GM18526 (cell line): Measurements from ENCODE around the gene TMEM80.
A peak's percentile ranks its signal among the peaks of the same experiment; 100 is the strongest.

Experiments
- POLR2A ChIP-seq: IDR thresholded peaks from 3 replicates; pipeline ENCODE4 v1.6.1; 2011; ENCODE audit not compliant: insufficient read length; ENCODE audit errors: extremely low read depth

Gene TMEM80

DNA sequence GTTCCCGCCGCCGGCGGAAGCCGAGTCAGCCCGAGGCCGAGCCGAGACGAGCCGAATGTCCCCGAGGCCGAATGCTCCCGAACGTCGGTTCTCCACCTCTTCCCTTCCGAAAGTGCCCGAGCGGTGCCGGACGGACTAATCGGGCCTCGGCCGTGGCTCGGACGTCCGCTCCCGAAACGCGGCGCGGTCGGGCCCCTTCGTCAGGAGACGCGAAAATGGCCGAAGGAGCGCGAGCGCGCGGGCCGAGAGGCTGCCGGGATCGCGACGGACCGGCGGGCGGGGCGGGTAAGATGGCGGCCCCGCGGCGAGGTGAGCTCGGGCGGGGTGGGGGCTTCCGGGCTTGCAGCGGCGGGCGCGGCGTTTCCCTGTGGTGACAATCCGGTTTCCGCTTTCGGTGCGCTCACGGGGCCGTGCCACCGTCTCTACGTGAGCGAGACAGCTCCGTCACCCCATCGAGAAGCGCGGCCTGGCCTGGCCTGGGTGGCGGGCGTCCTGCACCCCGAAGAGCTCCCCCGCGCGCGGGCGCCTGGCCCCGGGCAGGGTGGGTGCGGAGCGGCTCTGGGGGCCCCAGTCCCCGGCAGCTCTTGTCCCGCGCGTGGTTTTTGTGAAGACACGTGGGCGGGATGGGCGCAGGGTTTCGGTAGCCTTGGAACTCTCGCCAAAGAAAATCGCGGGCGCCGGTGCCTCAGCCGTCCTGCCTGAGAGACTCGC is at the start of gene TMEM80:
Gene TMEM80, plus strand, starts transcription at position 279 of the 711 bp plus-strand sequence. Its CDS starts 12 bp downstream, at position 291.
- peak; percentile 76 for TF ChIP-seq POLR2A

DNA sequence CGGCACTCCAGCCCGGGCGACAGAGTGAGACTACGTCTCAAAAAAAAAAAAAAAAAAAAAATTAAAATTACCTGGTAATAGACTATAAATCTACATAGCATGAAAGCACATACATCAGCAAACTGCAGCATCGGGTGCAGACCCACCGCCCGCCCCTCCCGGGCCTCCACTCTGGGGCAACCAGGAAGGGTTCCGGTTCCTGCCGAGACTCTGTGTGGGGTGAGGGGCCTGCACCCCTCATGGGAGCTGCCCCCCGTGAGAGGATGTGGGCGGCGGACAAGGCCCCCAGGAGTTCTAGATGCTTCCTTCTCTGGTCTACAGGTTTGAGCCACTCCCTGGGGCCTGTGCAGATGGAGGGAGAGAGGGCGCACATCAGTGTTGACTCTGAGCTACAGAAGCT is 49.4 kb upstream of the TMEM80 start:
- TF ChIP-seq POLR2A, result no peak

DNA sequence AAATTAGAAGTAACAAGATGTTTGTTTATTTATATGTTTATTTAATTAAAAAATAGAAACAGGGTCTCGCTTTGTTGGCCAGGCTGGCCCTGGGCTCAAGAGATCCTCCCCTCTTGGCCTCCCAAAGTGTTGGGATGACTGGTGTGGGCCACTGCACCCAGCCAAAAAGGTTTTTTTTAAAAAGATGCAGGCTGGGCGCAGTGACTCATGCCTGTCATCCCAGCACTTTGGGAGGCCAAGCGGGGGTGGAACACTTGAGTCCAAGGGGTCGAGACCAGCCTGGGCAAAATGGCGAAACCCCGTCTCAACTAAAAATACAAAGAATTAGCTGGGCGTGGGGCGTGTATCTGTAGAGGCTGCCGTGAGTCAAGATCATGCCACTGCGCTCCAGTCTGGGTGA is 45.1 kb upstream of the TMEM80 start:
- TF ChIP-seq POLR2A, result no peak

DNA sequence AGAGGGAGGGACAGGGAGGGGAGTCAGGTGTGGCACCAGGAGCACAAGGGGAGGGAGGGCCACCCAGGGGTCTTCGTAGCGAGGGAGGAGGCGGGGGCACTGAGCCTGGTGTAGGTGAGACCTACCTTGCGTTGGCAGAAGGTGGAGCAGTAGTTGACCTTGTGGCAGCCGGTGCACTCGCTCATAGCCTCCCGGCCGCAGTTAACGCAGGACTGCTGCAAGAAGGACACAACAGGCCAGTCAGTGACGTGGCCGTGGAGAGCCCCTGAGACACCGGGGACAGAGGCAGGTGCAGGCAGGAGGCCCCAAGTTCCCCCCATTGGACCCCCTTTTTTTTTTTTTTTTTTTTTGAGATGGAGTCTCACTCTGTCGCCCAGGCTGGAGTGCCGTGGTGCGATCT is 41.8 kb upstream of the TMEM80 start:
- no peak for TF ChIP-seq POLR2A

DNA sequence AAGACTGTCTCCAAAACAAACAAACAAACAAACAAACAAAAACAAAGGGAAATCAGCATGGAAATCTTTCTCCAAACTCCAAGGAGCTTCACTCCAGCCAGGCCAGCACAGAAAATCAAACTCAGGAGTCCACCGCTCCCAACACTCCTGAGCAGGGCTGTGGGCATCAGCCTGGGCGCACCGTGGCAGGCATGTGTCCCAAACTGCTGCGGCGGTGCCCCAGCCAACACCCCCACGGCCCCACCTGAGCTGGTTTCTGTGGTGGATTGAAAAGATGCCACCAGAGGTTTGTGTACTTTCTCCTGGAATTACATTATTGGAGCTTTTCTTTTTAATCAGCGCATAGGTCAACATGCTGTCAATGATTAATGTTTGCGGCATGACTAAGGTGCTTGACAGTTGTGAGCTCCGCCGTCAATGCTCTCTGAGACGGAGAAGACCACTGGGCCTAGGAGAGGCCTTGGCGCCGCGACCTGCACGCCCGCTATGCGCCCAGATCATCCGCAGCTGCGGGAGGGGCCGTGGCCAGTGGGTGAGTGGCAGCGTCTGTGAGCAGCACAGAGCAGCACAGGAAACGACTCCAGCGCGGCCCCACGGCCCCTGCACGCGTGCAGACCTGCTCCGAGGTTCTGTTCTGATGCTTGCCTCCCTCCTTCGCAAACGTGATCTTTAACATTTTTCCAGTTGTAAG is 40.4 kb upstream of the TMEM80 start:
- no peak for TF ChIP-seq POLR2A

DNA sequence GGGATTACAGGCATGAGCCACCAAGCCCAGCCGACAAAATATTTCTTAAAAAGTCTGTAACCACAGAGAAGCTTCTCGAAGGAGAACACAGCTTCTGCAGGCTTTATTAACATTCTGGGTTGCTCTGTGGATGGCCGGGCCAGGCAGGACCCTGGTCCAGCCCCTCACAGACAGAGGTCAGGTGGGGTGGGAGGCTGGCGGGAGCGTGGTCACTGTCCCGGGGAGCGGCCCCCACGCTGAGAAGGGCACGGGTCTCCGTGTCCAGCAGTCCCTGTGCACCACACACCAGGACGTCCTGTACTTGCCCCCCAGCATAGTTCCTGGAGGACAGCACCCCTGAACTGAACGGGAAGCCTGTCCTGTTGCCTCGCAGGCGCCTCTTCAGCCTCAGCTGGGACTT is 39.2 kb upstream of the TMEM80 start:
- no peak for TF ChIP-seq POLR2A

DNA sequence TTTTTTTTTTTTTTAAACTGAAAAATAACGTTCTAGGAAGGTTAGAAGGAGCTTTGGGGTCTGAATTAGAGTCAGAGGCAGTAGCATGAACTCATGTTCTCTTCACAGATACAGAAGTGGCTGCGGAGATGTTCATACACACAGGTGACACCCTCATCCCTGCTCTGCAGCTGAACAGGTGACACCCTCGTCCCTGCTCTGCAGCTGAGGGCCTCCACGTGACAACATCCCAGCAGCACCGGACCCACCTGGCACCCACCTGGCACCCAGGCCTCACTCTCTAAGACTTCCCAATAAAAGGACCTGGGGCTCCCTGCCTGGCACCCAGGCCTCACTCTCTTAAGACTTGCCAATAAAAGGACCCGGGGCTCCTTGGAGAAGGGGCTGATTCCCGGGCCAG is 38.8 kb upstream of the TMEM80 start:
- TF ChIP-seq POLR2A, result no peak

DNA sequence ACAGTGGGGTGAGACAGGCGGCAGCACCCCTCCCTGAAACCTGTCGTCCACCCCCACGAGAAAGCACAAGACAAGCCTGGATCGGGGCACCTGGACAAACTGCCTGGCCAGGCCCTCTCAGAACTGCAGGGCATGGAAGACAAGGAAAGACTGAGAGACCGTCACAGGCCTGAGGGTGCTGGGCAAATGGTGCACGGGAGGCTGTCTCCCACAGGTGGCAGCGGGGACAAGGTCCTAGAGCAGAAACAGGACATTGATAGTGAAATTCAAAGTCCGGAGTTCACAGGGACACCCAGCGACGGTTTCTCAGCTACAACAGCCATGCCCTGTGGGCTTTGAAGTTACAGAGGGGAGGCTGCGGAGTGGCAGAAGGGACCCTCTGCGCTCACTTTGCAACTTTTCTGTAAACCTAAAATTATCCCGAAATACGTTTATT is 37.9 kb upstream of the TMEM80 start:
- TF ChIP-seq POLR2A, result no peak

DNA sequence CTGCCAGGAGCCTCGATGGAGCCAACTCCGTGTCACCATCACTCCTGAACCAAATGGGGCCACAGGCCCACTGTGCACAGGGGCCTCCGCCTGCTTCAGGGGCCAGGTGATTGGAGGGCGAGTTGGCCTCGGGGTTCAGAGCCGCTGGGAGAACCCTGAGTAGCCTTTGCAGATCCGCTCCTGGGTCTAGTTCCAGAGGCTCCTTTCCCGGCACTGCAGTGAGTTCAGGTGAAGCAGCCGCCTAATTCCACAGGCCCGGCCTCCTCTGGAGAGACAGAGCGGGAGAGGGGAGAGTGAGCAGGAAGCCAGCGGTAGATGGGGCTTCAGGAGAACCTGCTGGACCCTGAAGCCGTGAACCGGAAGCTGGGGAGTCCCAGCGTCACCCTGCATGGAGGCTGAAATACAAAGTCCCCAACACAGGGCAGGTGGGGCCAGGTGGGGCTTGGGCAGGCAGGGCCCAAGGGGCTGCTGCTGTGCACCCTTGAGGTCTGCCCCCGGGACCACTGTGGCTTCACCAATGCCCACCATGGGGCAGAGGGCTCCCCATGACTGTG is 36.0 kb upstream of the TMEM80 start:
- TF ChIP-seq POLR2A, result no peak

DNA sequence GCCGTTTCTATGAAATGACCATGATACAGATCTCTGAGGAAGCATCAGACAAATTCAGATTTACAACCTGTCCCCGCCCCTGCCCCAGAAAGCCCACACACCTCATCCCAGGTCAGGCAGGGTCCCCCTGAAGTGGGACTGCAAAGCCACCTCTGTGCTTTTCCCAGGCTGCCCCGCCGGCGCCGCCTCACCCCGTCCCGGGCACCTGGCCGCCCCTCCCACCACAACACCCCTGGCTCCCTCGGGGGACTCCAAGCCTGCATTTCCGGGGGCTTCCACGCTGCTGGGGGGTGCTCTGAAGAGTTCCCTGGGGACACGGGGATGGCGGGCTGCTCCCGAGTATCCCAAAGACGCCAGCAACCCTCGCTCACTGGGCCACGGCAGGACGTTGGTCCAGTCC is 35.3 kb upstream of the TMEM80 start:
- no peak for TF ChIP-seq POLR2A

DNA sequence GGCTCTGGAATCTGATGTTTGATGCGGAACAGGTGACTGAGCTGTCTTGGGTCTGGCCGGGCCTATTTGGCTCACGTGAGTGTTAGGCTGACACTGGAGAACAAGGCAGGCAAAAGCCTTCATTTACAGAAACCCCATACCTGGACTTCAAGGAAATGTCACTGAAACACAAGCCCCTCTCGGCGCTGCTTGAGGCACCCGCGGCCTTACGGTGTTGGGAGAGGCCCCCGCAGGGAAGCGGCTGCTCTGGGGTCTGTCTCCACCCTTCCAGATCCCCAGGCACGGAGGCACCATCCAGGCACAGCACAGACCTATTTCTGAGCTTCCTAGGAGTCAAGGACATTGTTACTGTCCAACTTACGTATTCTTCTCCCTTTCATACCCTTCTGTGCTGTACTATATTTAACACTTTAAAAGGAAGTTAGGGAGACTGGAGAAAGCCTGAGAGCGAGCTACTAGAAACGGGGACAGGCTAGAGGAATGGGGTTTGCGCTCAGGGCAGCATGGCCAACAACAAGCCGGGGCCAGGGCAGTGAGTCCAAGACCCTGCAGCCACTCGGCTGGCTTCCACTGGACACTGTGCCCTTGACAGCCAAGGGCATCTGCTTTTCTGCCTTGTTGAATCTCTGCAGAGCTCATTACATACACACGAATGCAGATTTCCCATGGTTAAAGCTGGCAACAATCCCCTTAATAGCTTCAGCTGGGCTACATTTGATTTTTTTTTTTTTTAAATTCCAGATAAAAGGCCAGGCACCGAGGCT is 34.8 kb upstream of the TMEM80 start:
- no peak for TF ChIP-seq POLR2A

DNA sequence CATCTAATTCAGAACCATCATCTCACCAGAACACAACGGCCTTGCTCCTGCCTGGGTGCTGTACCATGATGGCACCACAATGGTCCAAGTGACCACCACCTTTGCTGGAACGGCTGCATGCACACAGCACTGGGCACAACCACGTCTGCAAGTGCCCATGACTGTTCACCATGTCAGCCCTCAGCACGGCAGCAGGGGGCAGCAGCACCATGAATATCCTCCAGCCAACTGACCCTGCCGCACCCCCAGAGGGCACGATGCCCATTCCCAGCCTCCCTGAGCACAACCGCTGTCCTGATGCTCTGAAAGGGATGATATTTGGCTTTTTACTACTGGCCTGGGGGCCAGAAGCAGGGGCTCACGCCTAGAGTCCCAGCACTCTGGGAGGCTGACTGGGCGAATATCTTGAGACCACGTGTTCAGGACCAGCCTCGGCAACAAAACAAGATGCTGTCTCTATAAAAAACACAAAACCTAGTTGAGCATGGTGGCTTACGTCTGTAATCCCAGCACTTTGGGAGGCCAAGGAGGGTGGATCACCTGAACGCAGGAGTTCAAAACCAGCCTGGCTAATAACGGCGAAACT is 32.8 kb upstream of the TMEM80 start:
- TF ChIP-seq POLR2A, result no peak

DNA sequence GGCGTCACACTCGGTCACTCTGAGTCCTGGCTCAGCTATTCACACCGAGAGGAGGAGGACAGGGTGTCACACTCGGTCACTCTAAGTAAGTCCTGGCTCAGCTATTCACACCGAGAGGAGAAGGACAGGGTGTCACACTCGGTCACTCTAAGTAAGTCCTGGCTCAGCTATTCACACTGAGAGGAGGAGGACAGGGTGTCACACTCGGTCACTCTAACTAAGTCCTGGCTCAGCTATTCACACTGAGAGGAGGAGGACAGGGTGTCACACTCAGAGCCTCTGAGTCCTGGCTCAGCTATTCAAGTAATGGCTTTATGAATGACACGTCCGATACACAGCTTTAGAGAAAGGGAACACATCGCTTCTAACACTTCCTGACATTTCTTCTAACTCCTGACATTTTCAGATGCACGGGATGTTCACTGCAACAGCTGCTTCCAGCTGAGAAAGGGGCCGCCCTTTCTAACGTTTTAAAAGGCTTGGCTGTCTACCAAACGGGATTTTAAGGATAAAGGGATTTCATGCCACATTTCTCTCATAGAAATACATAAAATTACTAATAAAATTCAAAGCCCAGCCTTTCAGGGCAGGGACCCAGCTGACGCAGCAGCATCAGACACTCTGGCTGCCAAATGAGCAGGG is 30.4 kb upstream of the TMEM80 start:
- no peak for TF ChIP-seq POLR2A

DNA sequence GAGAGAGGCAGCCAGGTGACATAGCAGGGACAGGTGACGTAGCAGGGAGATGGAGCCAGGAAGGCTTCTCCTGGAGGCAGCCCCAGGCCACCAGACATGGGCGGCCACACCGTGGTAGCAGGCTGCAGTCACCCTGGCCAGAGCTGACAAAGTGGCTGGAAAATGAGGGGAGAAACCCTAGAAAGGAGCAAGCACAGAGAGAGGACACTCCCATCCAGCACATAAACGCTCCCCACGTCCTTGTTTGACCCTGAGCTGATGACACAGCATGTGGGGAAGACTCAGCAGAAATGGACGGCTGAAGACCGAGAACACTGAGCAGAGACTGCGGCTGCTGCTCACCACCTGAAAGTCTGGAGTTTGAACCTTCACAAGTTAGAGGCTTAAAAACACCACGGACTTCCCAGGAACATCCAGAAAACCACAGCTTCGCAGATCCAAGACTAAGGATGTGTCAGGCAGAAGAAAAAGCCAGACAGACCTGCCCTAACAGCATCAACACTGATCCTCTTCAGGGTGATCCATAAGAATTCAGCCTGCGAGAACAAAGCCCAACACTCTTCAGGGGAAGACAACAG is 29.8 kb upstream of the TMEM80 start:
- TF ChIP-seq POLR2A, result no peak
